ENCODE results near the gene PPARA.

Gene PPARA

GRCh38 chr22:46244771-46245170, 94.4 kb downstream of the PPARA start:
- Histone ChIP-seq H3K27me3 (ENCODE audit: control insufficient read depth, insufficient read depth, low read length) (no peaks in the 10 kb centered on the region), H3K27ac (ENCODE audit: low read length) (no peak overlapping the region), H3K4me1 (ENCODE audit: control insufficient read depth, insufficient read depth, low read length) (no peaks in the 10 kb centered on the region; the same call in 1 of the 2 replicates), H3K9me3 (ENCODE audit: control insufficient read depth, insufficient read depth, low read length) (no peaks in the 10 kb centered on the region), H3K36me3 (ENCODE audit: control insufficient read depth, insufficient read depth, low read length) (no peaks in the 10 kb centered on the region), H3K4me3 (ENCODE audit: low read length) (no peak overlapping the region)
- no peak for DNase-seq (ENCODE audit: low read depth, low spot score)
- no CpG with 5 or more reads among the region's 9 CpGs for WGBS (ENCODE audit: insufficient coverage, insufficient read length)

- DNase-seq (ENCODE audit: low read depth, low spot score) = no peak
- Histone ChIP-seq H3K9me3 (ENCODE audit: control insufficient read depth, insufficient read depth, low read length) (no peaks in the 10 kb centered on the region), H3K36me3 (ENCODE audit: control insufficient read depth, insufficient read depth, low read length) (no peaks in the 10 kb centered on the region), H3K4me1 (ENCODE audit: control insufficient read depth, insufficient read depth, low read length) (no peaks in the 10 kb centered on the region; the same call in 1 of the 2 replicates), H3K27ac (ENCODE audit: low read length) (no peak overlapping the region), H3K27me3 (ENCODE audit: control insufficient read depth, insufficient read depth, low read length) (no peaks in the 10 kb centered on the region), H3K4me3 (ENCODE audit: low read length) (no peak overlapping the region)
- WGBS (ENCODE audit: insufficient coverage, insufficient read length) = no CpG with 5 or more reads among the region's 16 CpGs
Observed at GRCh38 chr22:46245511-46245910, 95.2 kb downstream of the PPARA start.

GRCh38 chr22:46246178-46246577, 95.9 kb downstream of the PPARA start:
- Histone ChIP-seq H3K9me3 (ENCODE audit: control insufficient read depth, insufficient read depth, low read length) (no peaks in the 10 kb centered on the region), H3K27ac (ENCODE audit: low read length) (no peak overlapping the region), H3K4me1 (ENCODE audit: control insufficient read depth, insufficient read depth, low read length) (no peaks in the 10 kb centered on the region; the same call in 1 of the 2 replicates), H3K4me3 (ENCODE audit: low read length) (no peak overlapping the region), H3K36me3 (ENCODE audit: control insufficient read depth, insufficient read depth, low read length) (no peaks in the 10 kb centered on the region), H3K27me3 (ENCODE audit: control insufficient read depth, insufficient read depth, low read length) (0 out of 2 replicates have a peak, but pooled peaks cover 1% of the 10 kb centered on the region)
- DNase-seq (ENCODE audit: low read depth, low spot score) = no peak
- WGBS (ENCODE audit: insufficient coverage, insufficient read length) = no CpG with 5 or more reads among the region's 10 CpGs

GRCh38 chr22:46247443-46247975, 97.2 kb downstream of the PPARA start:
- WGBS (ENCODE audit: insufficient coverage, insufficient read length) = no CpG with 5 or more reads among the region's 2 CpGs
- Histone ChIP-seq H3K4me3 (ENCODE audit: low read length) (no peak overlapping the region), H3K27ac (ENCODE audit: low read length) (no peak overlapping the region), H3K4me1 (ENCODE audit: control insufficient read depth, insufficient read depth, low read length) (no peaks in the 10 kb centered on the region; the same call in 1 of the 2 replicates), H3K36me3 (ENCODE audit: control insufficient read depth, insufficient read depth, low read length) (no peaks in the 10 kb centered on the region), H3K27me3 (ENCODE audit: control insufficient read depth, insufficient read depth, low read length) (0 out of 2 replicates have a peak, but pooled peaks cover 3% of the 10 kb centered on the region), H3K9me3 (ENCODE audit: control insufficient read depth, insufficient read depth, low read length) (no peaks in the 10 kb centered on the region)
- DNase-seq (ENCODE audit: low read depth, low spot score) = no peak

GRCh38 chr22:46250035-46250782, 99.9 kb downstream of the PPARA start, which contains the start of gene CDPF1:
TSS of gene CDPF1 (minus strand) at chr22:46250293. CDS start at chr22:46248284, 2,009 bp downstream.
- Histone ChIP-seq H3K27ac (ENCODE audit: low read length) (no peak within 1 kb of the TSS), H3K36me3 (ENCODE audit: control insufficient read depth, insufficient read depth, low read length) (no peaks in the 10 kb centered on the region), H3K27me3 (ENCODE audit: control insufficient read depth, insufficient read depth, low read length) (0 out of 2 replicates have a peak, but pooled peaks cover 3% of the 10 kb centered on the region), H3K4me3 (ENCODE audit: low read length) (peak within 1 kb of the TSS; percentile 55), H3K4me1 (ENCODE audit: control insufficient read depth, insufficient read depth, low read length) (no peaks in the 10 kb centered on the region; the same call in 1 of the 2 replicates), H3K9me3 (ENCODE audit: control insufficient read depth, insufficient read depth, low read length) (no peaks in the 10 kb centered on the region)
- no CpG with 5 or more reads among the region's 89 CpGs for WGBS (ENCODE audit: insufficient coverage, insufficient read length)
- DNase-seq (ENCODE audit: low read depth, low spot score) = no peak

- DNase-seq (ENCODE audit: low read depth, low spot score) = no peak
- Histone ChIP-seq H3K27ac (ENCODE audit: low read length) (no peak overlapping the region), H3K4me3 (ENCODE audit: low read length) (peak overlapping the region; percentile 55; the same call in 1 of the 2 replicates), H3K9me3 (ENCODE audit: control insufficient read depth, insufficient read depth, low read length) (no peaks in the 10 kb centered on the region), H3K36me3 (ENCODE audit: control insufficient read depth, insufficient read depth, low read length) (no peaks in the 10 kb centered on the region), H3K27me3 (ENCODE audit: control insufficient read depth, insufficient read depth, low read length) (0 out of 2 replicates have a peak, but pooled peaks cover 3% of the 10 kb centered on the region), H3K4me1 (ENCODE audit: control insufficient read depth, insufficient read depth, low read length) (no peaks in the 10 kb centered on the region; the same call in 1 of the 2 replicates)
- WGBS (ENCODE audit: insufficient coverage, insufficient read length) = no CpG with 5 or more reads among the region's 25 CpGs
Observed at GRCh38 chr22:46250783-46251125, 100.4 kb downstream of the PPARA start.

GRCh38 chr22:46251266-46251665, 100.9 kb downstream of the PPARA start:
- H3K27ac ChIP-seq (ENCODE audit: low read length) = no peak overlapping the region
- H3K4me3 ChIP-seq (ENCODE audit: low read length) = peak overlapping the region; percentile 4; the same call in 1 of the 2 replicates
- WGBS (ENCODE audit: insufficient coverage, insufficient read length) = no CpG with 5 or more reads among the region's 7 CpGs

GRCh38 chr22:46251816-46252380, 101.6 kb downstream of the PPARA start:
- Histone ChIP-seq H3K4me1 (ENCODE audit: control insufficient read depth, insufficient read depth, low read length) (no peaks in the 10 kb centered on the region), H3K9me3 (ENCODE audit: control insufficient read depth, insufficient read depth, low read length) (no peaks in the 10 kb centered on the region), H3K4me3 (ENCODE audit: low read length) (no peak overlapping the region), H3K27me3 (ENCODE audit: control insufficient read depth, insufficient read depth, low read length) (0 out of 2 replicates have a peak, but pooled peaks cover 3% of the 10 kb centered on the region), H3K27ac (ENCODE audit: low read length) (no peak overlapping the region), H3K36me3 (ENCODE audit: control insufficient read depth, insufficient read depth, low read length) (no peaks in the 10 kb centered on the region)
- DNase-seq (ENCODE audit: low read depth, low spot score) = no peak
- no CpG with 5 or more reads among the region's 9 CpGs for WGBS (ENCODE audit: insufficient coverage, insufficient read length)

More at GRCh38 chr22:46251266-46251665, 100.9 kb downstream of the PPARA start:
- Histone ChIP-seq H3K36me3 (ENCODE audit: control insufficient read depth, insufficient read depth, low read length) (no peaks in the 10 kb centered on the region), H3K9me3 (ENCODE audit: control insufficient read depth, insufficient read depth, low read length) (no peaks in the 10 kb centered on the region), H3K27me3 (ENCODE audit: control insufficient read depth, insufficient read depth, low read length) (0 out of 2 replicates have a peak, but pooled peaks cover 3% of the 10 kb centered on the region), H3K4me1 (ENCODE audit: control insufficient read depth, insufficient read depth, low read length) (no peaks in the 10 kb centered on the region)
- DNase-seq (ENCODE audit: low read depth, low spot score) = no peak

- H3K27me3 ChIP-seq (ENCODE audit: control insufficient read depth, insufficient read depth, low read length) = no peaks in the 10 kb centered on the region; the same call in 1 of the 2 replicates
- no CpG with 5 or more reads among the region's 8 CpGs for WGBS (ENCODE audit: insufficient coverage, insufficient read length)
- H3K4me1 ChIP-seq (ENCODE audit: control insufficient read depth, insufficient read depth, low read length) = no peaks in the 10 kb centered on the region
- no peaks in the 10 kb centered on the region for H3K36me3 ChIP-seq (ENCODE audit: control insufficient read depth, insufficient read depth, low read length)
- no peak overlapping the region for H3K27ac ChIP-seq (ENCODE audit: low read length)
- H3K9me3 ChIP-seq (ENCODE audit: control insufficient read depth, insufficient read depth, low read length) = no peaks in the 10 kb centered on the region
- DNase-seq (ENCODE audit: low read depth, low spot score) = no peak
- H3K4me3 ChIP-seq (ENCODE audit: low read length) = no peak overlapping the region
Observed at GRCh38 chr22:46256358-46256958, 106.1 kb downstream of the PPARA start.

GRCh38 chr22:46259374-46259773, 109.0 kb downstream of the PPARA start:
- H3K36me3 ChIP-seq (ENCODE audit: control insufficient read depth, insufficient read depth, low read length) = no peaks in the 10 kb centered on the region; the same call in 1 of the 2 replicates
- H3K27me3 ChIP-seq (ENCODE audit: control insufficient read depth, insufficient read depth, low read length) = peaks cover 13% of the 10 kb centered on the region; the same call in 1 of the 2 replicates
- no peaks in the 10 kb centered on the region for H3K9me3 ChIP-seq (ENCODE audit: control insufficient read depth, insufficient read depth, low read length)
- H3K27ac ChIP-seq (ENCODE audit: low read length) = no peak overlapping the region
- H3K4me3 ChIP-seq (ENCODE audit: low read length) = no peak overlapping the region
- no peak for DNase-seq (ENCODE audit: low read depth, low spot score)
- WGBS (ENCODE audit: insufficient coverage, insufficient read length) = no CpG with 5 or more reads among the region's 12 CpGs
- H3K4me1 ChIP-seq (ENCODE audit: control insufficient read depth, insufficient read depth, low read length) = no peaks in the 10 kb centered on the region
